Measurements from ENCODE around the gene RALGPS2. TPM values are rescaled to one million over a fixed set of nuclear protein-coding genes. Genes with fewer than 3 reads are reported as not detected.

The RALGPS2 gene
- total and polyA plus RNA-seq, 2 experiments from 2014 or later: 8.1 to 31.2 TPM

GRCh38 chr1:178941849-178942248 lies 216.8 kb downstream of the RALGPS2 start (continued):
- TF ChIP-seq ZNF462 (CRISPR knock-in tag; IDR thresholded peaks at IDR 0.05) (no peak), POLR2AphosphoS5 (IDR thresholded peaks at IDR 0.05; ENCODE audit: low read depth) (no peak), REST (IDR thresholded peaks at IDR 0.05; ENCODE audit: unreplicated experiment) (no peak), ZNF114 (CRISPR knock-in tag; IDR thresholded peaks at IDR 0.05) (no peak), JUNB (IDR thresholded peaks at IDR 0.05; ENCODE audit: unreplicated experiment) (no peak), NANOG (IDR thresholded peaks at IDR 0.05; ENCODE audit: borderline replicate concordance) (no peak)

All from GM23338 (cell line).